ENCODE results near the gene RXFP2.

- no peak for TF ChIP-seq CTCF (IDR thresholded peaks at IDR 0.05; ENCODE audit: insufficient read depth, low read length)
- TF ChIP-seq GABPA (IDR thresholded peaks at IDR 0.05; ENCODE audit: low read depth) = no peak
- TF ChIP-seq POLR2AphosphoS5 (IDR thresholded peaks at IDR 0.05; ENCODE audit: low read depth) = no peak
Observed at GRCh38 chr13:31747291-31747690, 8.0 kb downstream of the RXFP2 start.
